Hepatocyte (in vitro differentiated cells): ENCODE data around the gene CSNK2A1. TPM values are rescaled to one million over a fixed set of nuclear protein-coding genes. Genes with fewer than 3 reads are reported as not detected.
"Not testable (repeated sequence)": the region's sequence is repeated elsewhere in the genome, so short reads cannot be mapped to it uniquely, and the experiment has no call there.

Experiments
- DNase-seq: peaks from one replicate; pipeline ENCODE4 v3.0.0-alpha.2; 2016; ENCODE audit warnings: low spot score
- H2AFZ ChIP-seq: fragments of 200-600 bp; sonication (generic); 2 replicates; pipeline ENCODE4 v1.6.0; 2016; ENCODE audit warnings: antibody characterized with exemption, mild to moderate bottlenecking
- H3K27ac ChIP-seq: fragments of 200-600 bp; sonication (generic); 2 replicates; pipeline ENCODE4 v1.5.1; 2016; ENCODE audit warnings: mild to moderate bottlenecking
- H3K27me3 ChIP-seq: fragments of 200-600 bp; sonication (generic); 2 replicates; pipeline ENCODE4 v1.6.1; 2016
- H3K36me3 ChIP-seq: fragments of 200-600 bp; sonication (generic); replicated peaks from 2 replicates; pipeline ENCODE4 v1.5.1; 2016; ENCODE audit warnings: low read depth; ENCODE audit not compliant: insufficient read depth
- H3K4me1 ChIP-seq: fragments of 200-600 bp; sonication (generic); 2 replicates; pipeline ENCODE4 v1.5.1; 2016; ENCODE audit warnings: mild to moderate bottlenecking, moderate library complexity; ENCODE audit not compliant: insufficient read depth
- H3K4me2 ChIP-seq: fragments of 200-600 bp; sonication (generic); 2 replicates; pipeline ENCODE4 v1.6.0; 2016
- H3K4me3 ChIP-seq: fragments of 200-600 bp; sonication (generic); 2 replicates; pipeline ENCODE4 v1.5.1; 2016; ENCODE audit warnings: mild to moderate bottlenecking
- H3K79me2 ChIP-seq: fragments of 200-600 bp; sonication (generic); 2 replicates; pipeline ENCODE4 v1.6.0; 2017; ENCODE audit warnings: mild to moderate bottlenecking
- H3K9me2 ChIP-seq: fragments of 200-600 bp; sonication (generic); replicated peaks from 2 replicates; pipeline ENCODE4 v1.6.0; 2017; ENCODE audit warnings: mild to moderate bottlenecking; ENCODE audit not compliant: insufficient read depth
- H3K9me3 ChIP-seq: fragments of 200-600 bp; sonication (generic); 2 replicates; pipeline ENCODE4 v1.5.1; 2016; ENCODE audit warnings: low read depth, mild to moderate bottlenecking
- H4K20me1 ChIP-seq: fragments of 200-600 bp; sonication (generic); 2 replicates; pipeline ENCODE4 v1.6.0; 2016; ENCODE audit warnings: mild to moderate bottlenecking; ENCODE audit not compliant: insufficient read depth, poor library complexity, severe bottlenecking
- CTCF ChIP-seq: fragments of 200-600 bp; sonication (generic); IDR thresholded peaks from 2 replicates; pipeline ENCODE4 v1.5.1; 2016; ENCODE audit warnings: antibody characterized with exemption, mild to moderate bottlenecking; ENCODE audit not compliant: poor library complexity
- EZH2 ChIP-seq: fragments of 200-600 bp; sonication (generic); IDR thresholded peaks from 2 replicates; pipeline ENCODE4 v1.6.1; 2016; ENCODE audit warnings: antibody characterized with exemption, mild to moderate bottlenecking, borderline replicate concordance
- EZH2phosphoT487 ChIP-seq: fragments of 200-600 bp; sonication (generic); IDR thresholded peaks from one replicate; pipeline ENCODE4 v1.6.1; 2018; ENCODE audit warnings: antibody characterized with exemption, mild to moderate bottlenecking, low read depth, moderate library complexity; ENCODE audit not compliant: unreplicated experiment, severe bottlenecking
- WGBS: methylation state at CpG from one replicate; pipeline ENCODE4 v1.1.6; 2016; ENCODE audit warnings: low lambda C conversion rate; ENCODE audit errors: missing lambda C conversion rate; 5-methylcytosine and 5-hydroxymethylcytosine counted together
- polyA plus RNA-seq: library from polyadenylated mRNA; unstranded; fragments of >200 nt; fragmentation: Nextera tagmentation; extraction: Ambion mirVana; gene quantifications from 2 replicates; pipeline ENCODE4 v1.2.1, GENCODE V29; 2016
- total RNA-seq: library from RNA; depleted of rRNA; stranded (reverse); fragments of >200 nt; gene quantifications from 2 replicates; pipeline ENCODE4 v1.2.3, GENCODE V29; 2014

CSNK2A1 gene
- total and polyA plus RNA-seq, 2 experiments from 2014 or later, result 65.6 to 173 TPM

- peaks cover 16% of the 10 kb centered on the region for H3K4me1 ChIP-seq
- H3K9me3 ChIP-seq, result no peaks in the 10 kb centered on the region
- no peak overlapping the region for H3K4me3 ChIP-seq
- peaks cover 66% of the 10 kb centered on the region for H3K79me2 ChIP-seq
- H2AFZ ChIP-seq, result no peak overlapping the region
- H4K20me1 ChIP-seq, result peaks cover 64% of the 10 kb centered on the region
- no peaks in the 10 kb centered on the region for H3K9me2 ChIP-seq
- DNase-seq, result no peak
- peak overlapping the region; percentile 93 for H3K4me2 ChIP-seq
- H3K27me3 ChIP-seq, result no peaks in the 10 kb centered on the region
- H3K36me3 ChIP-seq, result no peaks in the 10 kb centered on the region
- TF ChIP-seq EZH2, result no peak
- no peak for TF ChIP-seq CTCF
- TF ChIP-seq EZH2phosphoT487, result no peak
- H3K27ac ChIP-seq, result no peak overlapping the region
- 34% methylated on average over 3 of the region's 3 CpGs for WGBS
Observed at GRCh38 chr20:460180-460579, 83.4 kb downstream of the CSNK2A1 start.

DNA sequence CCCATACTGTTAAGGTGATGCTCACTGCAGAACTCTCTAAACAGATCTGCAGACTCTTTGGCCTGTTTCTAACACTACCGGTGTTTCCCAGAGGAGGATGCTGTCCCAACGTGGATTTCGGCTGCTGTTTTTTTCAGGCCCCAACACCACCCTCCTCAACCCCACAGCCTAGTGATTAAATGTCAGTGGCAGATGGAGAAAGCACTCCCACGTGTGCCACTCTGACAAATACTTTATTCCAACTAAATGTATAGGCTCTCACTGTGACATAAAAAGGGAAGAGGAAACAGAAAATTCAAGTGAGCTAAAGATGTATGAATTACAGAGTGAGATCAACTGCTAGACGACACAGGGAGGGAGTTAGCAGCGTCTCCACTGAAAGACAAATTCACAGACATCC lies 84.8 kb downstream of the CSNK2A1 start:
- peaks cover 80% of the 10 kb centered on the region for H3K79me2 ChIP-seq
- 70% methylated on average over 6 of the region's 6 CpGs for WGBS
- H3K27ac ChIP-seq, result no peak overlapping the region
- H3K27me3 ChIP-seq, result no peaks in the 10 kb centered on the region
- H3K9me3 ChIP-seq, result no peaks in the 10 kb centered on the region
- no peaks in the 10 kb centered on the region for H3K36me3 ChIP-seq
- no peak overlapping the region for H3K4me2 ChIP-seq
- H3K4me3 ChIP-seq, result no peak overlapping the region
- H4K20me1 ChIP-seq, result peaks cover 72% of the 10 kb centered on the region
- H3K9me2 ChIP-seq, result no peaks in the 10 kb centered on the region
- DNase-seq, result no peak
- H3K4me1 ChIP-seq, result peaks cover 16% of the 10 kb centered on the region
- no peak overlapping the region for H2AFZ ChIP-seq
- TF ChIP-seq EZH2phosphoT487, result no peak
- TF ChIP-seq CTCF, result no peak
- TF ChIP-seq EZH2, result no peak

DNA sequence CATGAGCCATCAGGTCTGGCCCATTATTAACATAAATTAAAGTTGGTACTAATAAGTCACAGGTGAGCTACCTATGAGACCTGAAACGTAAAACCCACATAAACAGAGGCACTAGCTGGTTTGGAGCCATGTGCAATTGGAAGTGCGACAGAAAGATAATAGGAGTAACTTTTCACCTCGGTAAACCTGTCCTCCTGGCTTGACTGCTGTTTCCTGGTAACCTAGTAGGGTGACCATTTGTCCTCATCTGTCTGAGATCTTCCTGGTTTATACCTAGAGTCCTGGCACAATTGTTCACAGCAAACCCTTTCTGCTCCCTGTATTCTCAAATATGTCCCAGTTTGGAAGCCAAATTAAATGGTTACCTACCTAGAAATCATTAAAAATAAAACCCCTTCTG lies 88.6 kb downstream of the CSNK2A1 start:
- Histone ChIP-seq H2AFZ (no peak overlapping the region), H3K4me2 (no peak overlapping the region), H3K4me3 (no peak overlapping the region), H3K9me3 (no peaks in the 10 kb centered on the region), H3K4me1 (peaks cover 3% of the 10 kb centered on the region), H4K20me1 (peaks cover 82% of the 10 kb centered on the region), H3K36me3 (no peaks in the 10 kb centered on the region), H3K79me2 (peaks cover 99% of the 10 kb centered on the region), H3K9me2 (no peaks in the 10 kb centered on the region), H3K27me3 (no peaks in the 10 kb centered on the region), H3K27ac (no peak overlapping the region)
- DNase-seq, result no peak
- TF ChIP-seq CTCF (no peak), EZH2phosphoT487 (no peak), EZH2 (no peak)
- WGBS, result 85% methylated on average over 3 of the region's 3 CpGs

DNA sequence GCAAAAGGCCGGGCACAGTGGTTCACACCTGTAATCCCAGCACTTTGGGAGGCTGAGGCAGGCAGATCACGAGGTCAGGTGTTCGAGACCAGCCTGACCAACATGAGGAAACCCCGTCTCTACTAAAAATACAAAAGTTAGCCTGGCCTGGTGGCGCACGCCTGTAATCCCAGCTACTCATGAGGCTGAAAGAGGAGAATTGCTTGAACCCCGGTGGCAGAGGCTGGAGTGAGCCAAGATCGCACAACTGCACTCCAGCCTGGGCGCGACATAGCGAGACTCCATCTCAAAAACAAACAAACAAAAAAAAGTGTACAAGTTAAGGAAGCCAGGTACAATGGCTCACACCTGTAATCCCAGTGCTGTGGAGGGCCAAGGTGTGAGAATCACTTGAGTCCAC lies 91.6 kb downstream of the CSNK2A1 start:
- H3K27ac ChIP-seq, H3K36me3 ChIP-seq, DNase-seq, H2AFZ ChIP-seq, H3K9me3 ChIP-seq, H3K4me1 ChIP-seq, H3K4me3 ChIP-seq, H3K4me2 ChIP-seq, H3K27me3 ChIP-seq, H3K9me2 ChIP-seq: not testable (repeated sequence)
- H4K20me1 ChIP-seq, result peaks cover 67% of the 10 kb centered on the region
- WGBS, result 92% methylated on average over 11 of the region's 11 CpGs
- H3K79me2 ChIP-seq, result peaks cover 95% of the 10 kb centered on the region
